GM19239 (cell line): ENCODE results near the gene EREG.
"Not testable (repeated sequence)": the region's sequence is repeated elsewhere in the genome, so short reads cannot be mapped to it uniquely, and the experiment has no call there.

Experiments
- DNase-seq: peaks from one replicate; pipeline ENCODE4 v3.0.0; 2011; ENCODE audit warnings: low spot score; ENCODE audit not compliant: insufficient read length
- FAIRE-seq: peaks from 2 replicates; lab custom pipeline; 2011; peaks lifted over from hg19 to GRCh38; lab: Jason Lieb, UNC

Gene EREG

DNA sequence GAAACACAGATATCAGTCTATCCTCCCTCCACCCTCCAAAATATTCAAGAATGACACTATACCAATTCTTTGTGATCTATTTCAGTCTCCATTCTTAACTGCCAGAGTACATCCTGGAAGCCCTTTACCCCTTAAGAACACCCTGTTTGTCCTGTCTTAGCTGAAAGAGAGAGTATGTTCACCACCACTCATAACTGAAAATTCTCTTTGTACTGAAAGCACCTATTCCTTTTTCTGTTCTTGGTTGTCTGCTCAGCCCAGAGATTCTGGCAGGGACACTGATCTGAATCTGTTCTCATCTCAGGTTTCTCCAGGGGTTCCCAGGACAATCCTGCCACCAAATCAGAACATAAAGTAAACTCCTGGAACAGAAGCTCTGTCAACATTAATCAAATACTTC is 25.4 kb upstream of the EREG start:
- FAIRE-seq: no peak
- DNase-seq: no peak

DNA sequence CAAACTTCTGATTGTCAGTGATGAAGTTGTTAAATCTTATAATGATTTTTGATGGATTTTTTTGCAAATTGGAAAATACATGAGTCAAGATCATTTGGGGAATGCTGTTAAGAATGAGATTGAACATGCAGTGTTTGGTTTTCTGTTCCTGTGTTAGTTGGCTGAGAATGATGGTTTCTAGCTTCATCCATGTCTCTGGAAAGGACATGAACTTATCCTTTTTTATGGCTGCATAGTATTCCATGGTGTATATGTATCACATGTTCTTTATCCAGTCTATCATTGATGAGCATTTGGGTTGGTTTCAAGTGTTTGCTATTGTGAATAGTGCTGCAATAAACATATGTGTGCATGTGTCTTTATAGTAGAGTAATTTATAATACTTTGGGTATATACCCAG is 24.5 kb upstream of the EREG start:
- not testable (repeated sequence) for FAIRE-seq

GRCh38 chr4:74344031-74344430 is 20.9 kb upstream of the EREG start:
- DNase-seq (no peak), FAIRE-seq (no peak)

More for the DNA sequence above, 24.5 kb upstream of the EREG start:
- not testable (repeated sequence) for DNase-seq

DNA sequence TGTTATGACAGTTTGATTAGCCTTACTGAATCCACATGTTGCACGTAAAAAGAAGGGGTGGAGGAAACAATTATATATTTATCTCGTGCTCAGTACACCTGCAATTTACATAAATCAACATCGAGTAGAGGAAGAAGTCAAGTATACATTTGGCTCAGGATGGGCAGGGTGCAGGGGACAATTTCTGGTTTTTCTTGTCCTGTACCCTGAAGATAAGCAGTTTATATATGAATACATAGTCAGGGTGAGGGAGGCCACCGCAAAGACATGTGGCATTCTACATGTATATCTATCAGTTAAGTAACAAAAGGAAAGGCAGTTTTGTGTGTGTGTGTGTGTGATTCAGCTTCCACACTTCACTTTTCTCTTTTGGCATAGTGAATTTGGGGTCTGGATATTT is 11.1 kb upstream of the EREG start:
- DNase-seq (no peak), FAIRE-seq (no peak)

- FAIRE-seq: no peak
- DNase-seq: no peak
Observed at GRCh38 chr4:74357965-74358364, 7.0 kb upstream of the EREG start.

DNA sequence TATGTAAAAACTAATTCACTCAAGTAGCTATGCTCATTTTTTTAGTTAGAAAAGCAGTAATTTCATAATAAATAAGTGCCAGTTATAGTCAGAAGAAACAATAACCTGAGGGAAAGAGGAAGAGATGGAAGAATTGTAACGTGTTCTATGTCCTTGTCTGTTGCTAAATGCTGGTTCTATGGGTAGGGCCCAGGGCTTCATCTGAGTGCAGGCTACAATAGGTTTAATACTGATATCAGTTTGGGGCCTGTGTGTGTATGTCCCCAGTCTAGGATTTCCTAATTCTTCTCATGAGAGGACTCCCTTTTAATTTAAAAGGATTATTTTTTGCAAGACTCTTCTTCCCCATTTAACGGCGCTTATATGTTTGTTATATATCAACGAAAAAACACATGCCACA is 3.3 kb upstream of the EREG start:
- FAIRE-seq (no peak), DNase-seq (no peak)

GRCh38 chr4:74362347-74362746 is 2.6 kb upstream of the EREG start:
- DNase-seq: no peak
- no peak for FAIRE-seq

GRCh38 chr4:74364256-74364651 is 691 bp upstream of the EREG start:
- FAIRE-seq: no peak
- DNase-seq: no peak

- DNase-seq (no peak), FAIRE-seq (peak; percentile 42)
Observed at GRCh38 chr4:74365761-74366160, 816 bp downstream of the EREG start.

DNA sequence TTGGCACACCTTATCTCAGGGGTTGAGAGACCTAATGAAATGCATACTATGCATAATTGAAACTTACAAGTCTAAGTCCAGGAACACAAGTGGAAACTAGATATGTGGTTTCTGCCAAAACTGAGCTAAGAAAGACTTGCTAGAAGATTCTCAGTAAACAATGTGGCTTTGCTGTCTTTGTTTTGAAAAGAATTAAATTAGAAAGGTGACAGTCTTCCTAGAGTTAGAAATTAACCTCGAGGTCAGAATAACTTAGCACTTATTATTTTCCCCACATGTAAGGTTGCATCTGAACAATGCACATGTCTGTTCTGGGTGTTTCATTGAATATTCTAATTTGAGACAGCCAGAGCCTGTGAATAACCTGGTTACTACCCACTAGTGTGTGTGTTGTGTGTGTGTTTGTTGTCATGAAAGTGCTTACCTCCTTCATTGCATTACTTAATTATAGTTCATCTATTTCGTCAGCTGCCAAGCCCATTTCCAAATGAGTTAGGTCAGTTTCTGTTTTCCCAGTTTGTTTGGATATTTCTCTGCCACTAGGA is 1.5 kb downstream of the EREG start:
- peak; percentile 91 for FAIRE-seq

DNA sequence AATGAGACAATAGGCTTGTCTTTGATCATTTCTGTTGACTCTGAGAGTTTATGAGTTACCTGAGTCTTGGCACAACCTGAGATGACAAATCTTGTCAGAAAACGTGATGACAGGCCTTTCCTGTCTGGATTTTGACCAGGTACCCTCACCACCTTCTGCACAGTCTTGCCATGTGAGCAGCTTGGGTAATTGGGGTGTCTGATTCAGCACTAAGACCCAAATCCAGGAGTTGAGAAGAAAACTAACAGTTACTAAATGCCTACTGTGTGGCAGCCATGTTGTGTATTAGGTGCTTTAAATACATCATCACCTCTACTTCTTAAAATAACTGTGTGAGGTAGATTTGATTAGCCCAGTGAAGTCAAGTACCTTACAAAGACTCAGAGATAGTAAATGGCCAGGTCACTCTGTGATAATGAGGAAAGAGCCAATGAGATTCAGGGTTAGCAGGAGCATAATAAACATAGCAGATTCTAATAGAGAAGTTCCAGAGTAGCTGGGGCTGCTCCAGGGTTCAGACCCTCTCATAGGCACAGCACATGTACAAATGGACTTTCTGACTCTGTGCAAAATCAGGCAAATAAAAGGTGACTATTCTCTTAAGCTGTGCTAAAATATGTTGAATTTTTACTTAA is 2.8 kb downstream of the EREG start:
- FAIRE-seq (peak; percentile 44), DNase-seq (no peak)

More for the DNA sequence above, 1.5 kb downstream of the EREG start:
- DNase-seq: no peak

GRCh38 chr4:74368596-74368995 is 3.7 kb downstream of the EREG start:
- FAIRE-seq (no peak), DNase-seq (no peak)

GRCh38 chr4:74369855-74370254 is 4.9 kb downstream of the EREG start:
- DNase-seq (no peak), FAIRE-seq (no peak)

DNA sequence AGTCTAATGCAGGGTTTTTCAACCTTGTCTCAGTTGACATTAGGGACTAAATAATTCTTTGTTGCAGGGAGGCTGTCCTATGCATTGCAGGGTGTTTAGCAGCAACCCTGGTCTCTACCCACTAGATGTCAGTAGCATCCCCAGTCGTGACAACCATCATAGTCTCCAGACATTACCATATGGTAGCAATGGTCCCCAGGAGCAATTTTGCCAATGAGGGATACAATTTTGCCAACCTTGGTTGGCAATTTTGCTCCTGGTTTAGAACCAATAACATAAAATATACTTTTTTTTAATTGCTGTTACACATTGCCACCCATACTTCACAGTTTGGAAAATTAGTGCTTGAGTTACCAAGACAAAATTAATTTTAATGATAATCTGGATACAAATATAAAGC is 6.0 kb downstream of the EREG start:
- FAIRE-seq (peak; percentile 64), DNase-seq (no peak)

DNA sequence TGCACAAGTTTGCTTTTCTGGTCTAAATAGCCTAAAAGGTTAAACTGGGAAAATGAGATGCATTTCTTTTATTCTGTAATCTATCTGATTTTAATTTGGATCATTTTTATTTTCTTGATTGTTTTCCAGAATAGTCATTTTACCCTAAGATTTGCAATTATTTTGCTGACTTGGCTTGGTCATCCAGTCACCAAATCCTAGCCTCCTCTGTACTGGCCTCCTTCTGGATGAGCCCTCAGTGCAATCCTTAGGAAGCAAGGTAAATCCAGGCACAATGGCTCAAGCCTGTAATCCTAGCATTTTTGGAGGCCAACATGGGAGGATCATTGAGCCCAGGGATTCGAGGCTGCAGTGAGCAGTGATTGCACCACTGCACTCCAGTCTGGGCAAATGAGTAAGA is 9.2 kb downstream of the EREG start:
- FAIRE-seq (no peak), DNase-seq (no peak)

DNA sequence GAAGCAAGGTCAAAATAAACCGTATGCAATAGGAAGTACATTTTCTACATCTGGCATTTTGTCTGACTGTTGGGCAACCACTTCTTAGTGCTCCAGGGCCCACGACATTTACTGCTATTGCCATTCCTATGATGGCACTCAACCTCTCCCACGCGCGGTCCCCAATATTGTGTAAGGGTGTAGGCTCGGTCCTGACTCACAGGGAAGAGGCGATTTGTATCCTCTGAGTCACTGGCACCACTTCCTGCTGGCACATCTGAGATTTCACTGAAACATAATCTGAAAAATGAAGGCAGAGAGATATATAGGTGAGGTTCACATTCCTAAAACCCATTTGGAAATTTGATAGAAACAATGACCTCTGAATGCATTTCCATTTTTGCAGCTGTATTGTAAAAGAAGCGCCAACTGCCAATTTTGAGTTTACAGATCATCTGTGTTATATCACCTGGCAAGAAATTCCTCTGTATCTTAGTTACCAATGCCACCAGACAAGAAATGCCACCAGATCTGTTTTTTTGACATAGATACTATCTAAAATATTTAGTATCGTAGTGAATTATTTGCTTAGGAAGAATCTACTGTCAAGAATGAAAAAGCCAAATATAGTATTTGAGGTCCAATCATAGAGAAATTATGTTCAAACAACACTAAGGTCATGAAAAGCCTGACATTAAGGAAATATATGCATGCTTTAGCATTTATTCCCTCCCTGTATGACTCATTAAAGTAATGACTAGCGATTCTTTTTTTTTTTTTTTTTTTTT is 9.8 kb downstream of the EREG start:
- FAIRE-seq (no peak), DNase-seq (no peak)

DNA sequence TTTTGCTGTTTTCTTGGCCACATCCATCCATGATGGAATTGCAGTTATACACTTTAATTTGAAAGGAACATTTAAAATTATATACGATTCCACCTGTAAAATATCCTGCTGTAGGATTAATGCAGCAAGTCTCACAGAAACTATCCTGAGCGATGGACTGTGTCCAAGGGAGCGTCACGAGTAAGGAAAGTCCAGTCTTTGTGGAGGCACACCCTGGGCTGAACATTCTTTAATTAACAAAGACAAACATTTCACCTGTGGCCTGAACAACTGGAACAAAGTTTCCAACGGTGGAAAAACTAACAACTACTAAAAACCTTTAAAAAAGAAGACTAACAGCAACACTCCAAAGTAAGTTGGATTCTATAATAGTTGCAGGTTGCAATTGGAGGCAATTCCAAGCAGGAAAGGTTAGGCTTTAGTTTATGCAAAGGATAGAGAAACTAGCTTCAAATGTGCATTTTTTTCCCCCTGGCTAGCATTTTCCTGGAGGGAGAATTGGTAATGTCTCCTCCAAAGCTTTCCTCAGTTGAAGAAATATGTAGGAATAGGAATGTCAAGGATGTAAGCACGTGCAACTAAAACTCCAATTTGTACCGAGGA is 11.0 kb downstream of the EREG start:
- no peak for FAIRE-seq
- no peak for DNase-seq

GRCh38 chr4:74376888-74377483 is 12.0 kb downstream of the EREG start:
- DNase-seq (no peak), FAIRE-seq (no peak)

DNA sequence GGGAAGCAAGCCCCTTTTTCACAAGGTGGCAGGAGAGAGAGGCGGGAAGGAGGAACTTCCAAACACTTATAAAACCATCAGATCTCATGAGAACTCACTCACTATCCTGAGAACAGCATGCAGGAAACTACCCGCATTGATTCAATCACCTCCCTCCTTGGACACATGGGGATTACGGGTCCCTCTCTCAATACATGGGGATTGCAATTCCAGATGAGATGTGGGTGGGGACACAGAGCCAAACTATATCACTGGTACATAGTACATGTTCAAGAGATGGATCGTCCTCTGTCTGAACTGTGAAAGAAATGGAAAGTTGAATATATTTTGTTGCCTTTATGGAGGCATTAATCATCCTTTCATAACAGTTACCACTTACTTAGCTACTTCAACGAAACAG is 12.8 kb downstream of the EREG start:
- FAIRE-seq: no peak
- DNase-seq: no peak

GRCh38 chr4:74378573-74378972 is 13.6 kb downstream of the EREG start:
- FAIRE-seq: no peak
- no peak for DNase-seq

DNA sequence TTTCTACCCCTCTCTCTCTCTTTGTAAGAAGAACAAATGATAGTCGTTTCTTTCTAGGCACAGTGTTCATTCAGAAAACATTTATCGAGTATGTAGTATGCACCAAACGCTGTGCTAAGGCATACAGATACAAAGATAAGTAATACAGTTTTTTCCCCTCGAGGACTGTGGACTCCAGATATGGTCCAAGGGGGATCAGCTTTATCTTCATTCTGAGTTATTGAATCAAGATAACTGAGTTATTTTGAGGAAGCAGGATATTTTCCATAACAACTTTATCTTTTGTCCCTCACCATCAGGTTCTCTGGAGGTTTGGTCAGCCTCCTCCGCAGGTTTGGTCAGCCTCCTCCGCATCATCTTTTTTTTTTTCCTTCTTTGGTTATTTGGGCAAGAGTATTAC is 15.0 kb downstream of the EREG start:
- FAIRE-seq (no peak), DNase-seq (no peak)
